Testis (tissue), 5 donors: ENCODE results near the gene ZNF600. TPM values are rescaled to one million over a fixed set of nuclear protein-coding genes. Genes with fewer than 3 reads are reported as not detected.
A peak's percentile ranks its signal among the peaks of the same experiment; 100 is the strongest.
"Not testable (repeated sequence)": the region's sequence is repeated elsewhere in the genome, so short reads cannot be mapped to it uniquely, and the experiment has no call there.

Experiments used
- DNase-seq: peaks from one replicate; pipeline ENCODE4 v3.0.0-alpha.2; 2019
- H3K27ac ChIP-seq, 2 donors: fragments of 200-600 bp; sonication (generic); one replicate each; pipeline ENCODE4 v1.5.1; 2019
- H3K27me3 ChIP-seq: fragments of 200-600 bp; sonication (generic); one replicate; pipeline ENCODE4 v1.5.1; 2019
- H3K36me3 ChIP-seq: fragments of 200-600 bp; sonication (generic); one replicate; pipeline ENCODE4 v1.5.1; 2017; ENCODE audit warnings: low read depth; ENCODE audit errors: missing control alignments
- H3K4me1 ChIP-seq: fragments of 200-600 bp; sonication (generic); one replicate; pipeline ENCODE4 v1.5.1; 2019
- H3K4me3 ChIP-seq, 2 donors: fragments of 200-600 bp; sonication (generic); one replicate each; pipeline ENCODE4 v1.5.1; 2017 to 2019
- H3K9me3 ChIP-seq: fragments of 200-600 bp; sonication (generic); one replicate; pipeline ENCODE4 v1.5.1; 2017
- CTCF ChIP-seq, 3 experiments: fragments of 450-650 bp in 2 of 3; fragments of 200-600 bp in 1 of 3; sonication (generic) in 1 of 3; IDR thresholded peaks; one replicate each; pipeline ENCODE4 v1.5.1; 2016 to 2019; ENCODE audit warnings: antibody characterized with exemption in 3 of 3, mild to moderate bottlenecking in 2 of 3, moderate library complexity in 1 of 3
- POLR2A ChIP-seq: fragments of 450-650 bp; IDR thresholded peaks from one replicate; pipeline ENCODE4 v1.6.1; 2017; ENCODE audit warnings: antibody characterized with exemption, mild to moderate bottlenecking, moderate library complexity
- WGBS, 2 donors: methylation state at CpG; one replicate each; pipeline ENCODE4 v1.1.5; 2018; 5-methylcytosine and 5-hydroxymethylcytosine counted together
- intact Hi-C: fragments of 100-400 bp; cut with DNase I; formaldehyde crosslinking; loops from one replicate; pipeline ENCODE4 v1.15.1; 2023; ENCODE audit warnings: low total_unique reads
- long read RNA-seq, 2 donors: transcript quantifications; one replicate each; lab custom pipeline, GENCODE V29; 2026
- polyA plus RNA-seq: library from polyadenylated mRNA; stranded (reverse); fragments of 350-450 nt; fragmentation: Illumina TruSeq; extraction: RNeasy Lipid Tissue Mini Kit (QIAGEN cat#74804); gene quantifications from one replicate; pipeline ENCODE4 v1.2.3, GENCODE V29; 2014; ENCODE audit warnings: low read depth, low replicate concordance; ENCODE audit not compliant: insufficient read depth
- total RNA-seq, 2 donors: library from RNA; depleted of rRNA; stranded (reverse); fragments of >200 nt; gene quantifications; one replicate each; pipeline ENCODE4 v1.2.3, GENCODE V29; 2016

Gene ZNF600
- total RNA-seq (1 to 10 TPM; 5.2 to 6.9 TPM), polyA plus RNA-seq (2.7 TPM)
- long read RNA-seq, donor 1, partial matches to known transcripts, result 0 of 5 reads
- long read RNA-seq, donor 1, other reads (novel, unspliced or antisense), result 0 of 5 reads
- long read RNA-seq, donor 2, partial matches to known transcripts, result 0 of 1 reads
- long read RNA-seq, donor 2, other reads (novel, unspliced or antisense), result 0 of 1 reads

GRCh38 chr19:52786464-52787354, at the start of gene ZNF600:
ZNF600 (minus strand) TSS chr19:52786791; CDS start chr19:52778888, 7,903 bp downstream.
- peak within 1 kb of the TSS; percentile 2 to 9 for H3K27ac ChIP-seq
- peak within 1 kb of the TSS; percentile 50 to 73 for H3K4me3 ChIP-seq
- H3K4me1 ChIP-seq, H3K36me3 ChIP-seq, H3K9me3 ChIP-seq, intact Hi-C loops, H3K27me3 ChIP-seq: not testable (repeated sequence)
- peak in 1 of 3 experiments; percentile 16 for TF ChIP-seq CTCF (IDR thresholded peaks at IDR 0.05)
- peak; percentile 94 for DNase-seq
- 1 to 2% methylated on average over 27 to 47 of the region's 47 CpGs for WGBS, 2 donors

GRCh38 chr19:52834289-52834688, 47.7 kb upstream of the ZNF600 start:
- H3K36me3 ChIP-seq, H3K4me3 ChIP-seq, intact Hi-C loops, H3K9me3 ChIP-seq, DNase-seq, H3K27me3 ChIP-seq, H3K27ac ChIP-seq, H3K4me1 ChIP-seq: not testable (repeated sequence)
- WGBS, 2 donors, result 53 to 56% methylated on average over 1 of the region's 1 CpG

GRCh38 chr19:52833541-52833940, 47.0 kb upstream of the ZNF600 start:
- H3K36me3 ChIP-seq, DNase-seq, H3K27me3 ChIP-seq, intact Hi-C loops, H3K4me3 ChIP-seq, H3K4me1 ChIP-seq, H3K27ac ChIP-seq, H3K9me3 ChIP-seq: not testable (repeated sequence)
- WGBS, 2 donors, result 67 to 79% methylated on average over 5 of the region's 5 CpGs

GRCh38 chr19:52829866-52830265, 43.3 kb upstream of the ZNF600 start:
- H3K4me1 ChIP-seq, H3K4me3 ChIP-seq, H3K36me3 ChIP-seq, H3K27me3 ChIP-seq, intact Hi-C loops, H3K9me3 ChIP-seq, DNase-seq, H3K27ac ChIP-seq: not testable (repeated sequence)
- WGBS, 2 donors, result 59 to 85% methylated on average over 7 of the region's 7 CpGs

- DNase-seq, result no peak
- intact Hi-C loops, result no loop called here
- Histone ChIP-seq H3K4me1 (no peaks in the 10 kb centered on the region), H3K27ac (no peak overlapping the region), H3K27me3 (no peaks in the 10 kb centered on the region), H3K9me3 (no peaks in the 10 kb centered on the region), H3K36me3 (no peaks in the 10 kb centered on the region), H3K4me3 (no peak overlapping the region)
- WGBS, 2 donors, result 94 to 96% methylated on average over 5 of the region's 5 CpGs
- TF ChIP-seq CTCF (IDR thresholded peaks at IDR 0.05) (no peak), POLR2A (no peak)
Observed at GRCh38 chr19:52825765-52826164, 39.2 kb upstream of the ZNF600 start.

GRCh38 chr19:52823676-52824075, 37.1 kb upstream of the ZNF600 start:
- WGBS, 2 donors, result 88 to 92% methylated on average over 12 of the region's 12 CpGs
- intact Hi-C loops, result no loop called here
- Histone ChIP-seq H3K27me3 (no peaks in the 10 kb centered on the region), H3K9me3 (no peaks in the 10 kb centered on the region), H3K4me3 (no peak overlapping the region), H3K4me1 (no peaks in the 10 kb centered on the region), H3K36me3 (no peaks in the 10 kb centered on the region), H3K27ac (no peak overlapping the region)
- TF ChIP-seq CTCF (IDR thresholded peaks at IDR 0.05) (no peak), POLR2A (no peak)
- DNase-seq, result no peak
